Thoracic aorta (tissue), 2 donors: ENCODE measurements around the gene KIF6. TPM values are rescaled to one million over a fixed set of nuclear protein-coding genes. Genes with fewer than 3 reads are reported as not detected.
A peak's percentile ranks its signal among the peaks of the same experiment; 100 is the strongest.

Source experiments
- ATAC-seq: fragments of 150-250 bp; one replicate; pipeline ENCODE4 v1.8.0; 2017; ENCODE audit warnings: low read depth; ENCODE audit not compliant: insufficient number of reproducible peaks, low FRiP score
- DNase-seq: peaks from one replicate; pipeline ENCODE4 v3.0.0-alpha.2; 2020; ENCODE audit warnings: low spot score
- H3K27ac ChIP-seq, 2 donors: fragments of 200-600 bp; sonication (generic); 1 replicate in 1 of 2; 2 replicates in 1 of 2; pipeline ENCODE4 v1.5.1; 2016; ENCODE audit warnings: mild to moderate bottlenecking in 2 of 2, moderate library complexity in 2 of 2
- H3K27me3 ChIP-seq: fragments of 200-600 bp; sonication (generic); replicated peaks from 2 replicates; pipeline ENCODE4 v1.6.0; 2016; ENCODE audit warnings: mild to moderate bottlenecking; ENCODE audit not compliant: insufficient read depth
- H3K36me3 ChIP-seq: fragments of 200-600 bp; sonication (generic); one replicate; pipeline ENCODE4 v1.5.1; 2016
- H3K4me1 ChIP-seq, 2 donors: fragments of 200-600 bp; sonication (generic); 1 replicate in 1 of 2; 2 replicates in 1 of 2; pipeline versions ENCODE4 v1.5.1 to v1.6.0; 2016; ENCODE audit warnings: low read depth in 2 of 2, mild to moderate bottlenecking in 1 of 2; ENCODE audit not compliant: control insufficient read depth in 1 of 2
- H3K4me3 ChIP-seq: fragments of 200-600 bp; sonication (generic); 2 replicates; pipeline ENCODE4 v1.5.1; 2016; ENCODE audit warnings: mild to moderate bottlenecking
- H3K9me3 ChIP-seq: fragments of 200-600 bp; sonication (generic); 2 replicates; pipeline ENCODE4 v1.5.1; 2016
- CTCF ChIP-seq: fragments of 200-600 bp; sonication (generic); IDR thresholded peaks from one replicate; pipeline ENCODE4 v1.5.1; 2019; ENCODE audit warnings: antibody characterized with exemption
- total RNA-seq, 2 donors: library from RNA; depleted of rRNA; stranded (reverse); fragments of >200 nt; gene quantifications; one replicate each; pipeline versions ENCODE4 v1.1.0 to v1.2.3, GENCODE V29; 2016

KIF6 gene
- total RNA-seq, 2 donors from 2014 or later, result not detected

DNA sequence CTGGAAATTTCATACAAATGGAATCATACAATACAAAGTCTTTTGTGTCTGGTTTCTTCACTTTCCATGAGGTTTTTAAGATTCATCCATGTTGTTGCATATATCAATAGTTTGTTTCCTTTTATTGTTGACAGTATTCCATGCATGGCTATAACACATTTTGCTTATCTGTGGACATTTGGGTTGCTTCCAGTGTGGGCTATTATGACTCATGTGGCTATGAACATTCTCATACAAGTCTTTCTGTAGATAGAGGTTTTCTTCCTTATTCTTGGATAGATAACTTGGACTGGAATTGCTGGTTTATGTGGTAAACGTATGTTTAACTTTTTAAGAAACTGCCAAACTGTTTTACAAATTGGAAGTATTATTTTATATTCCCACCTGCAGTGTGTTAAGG is 30.0 kb upstream of the KIF6 start:
- H3K27ac ChIP-seq, result no peak overlapping the region

DNA sequence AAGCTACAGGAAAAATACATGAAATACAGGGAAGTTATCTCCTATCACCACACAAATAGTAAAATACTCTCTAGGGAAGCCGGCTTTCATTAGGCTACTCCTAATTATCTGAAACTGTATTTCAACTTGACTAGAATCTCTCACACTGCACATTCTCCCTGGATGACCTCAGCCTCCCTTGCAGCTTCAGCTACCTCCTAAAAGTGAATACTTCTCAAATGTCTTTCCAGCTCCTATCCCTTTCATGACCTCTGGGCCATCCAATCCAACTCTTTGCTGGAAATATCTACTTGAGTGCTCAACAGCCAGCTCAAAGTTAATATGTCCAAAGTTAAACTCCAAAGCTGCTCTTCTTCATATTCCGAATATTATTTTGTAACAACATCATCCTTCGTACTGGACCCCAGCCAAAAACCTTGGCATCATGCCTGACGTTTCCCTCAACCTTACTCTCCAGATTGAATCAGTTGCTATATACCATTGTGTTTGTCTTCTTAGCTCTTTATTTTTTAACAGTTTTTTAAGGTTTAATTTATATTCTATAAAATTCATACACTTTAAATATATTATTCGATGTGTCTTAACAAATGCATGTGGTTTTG is 29.4 kb upstream of the KIF6 start:
- Histone ChIP-seq H3K27ac (peak overlapping the region; percentile 14 to 65), H3K9me3 (no peaks in the 10 kb centered on the region), H3K27me3 (no peaks in the 10 kb centered on the region), H3K4me3 (no peak overlapping the region), H3K36me3 (no peaks in the 10 kb centered on the region), H3K4me1 (peaks cover 8 to 31% of the 10 kb centered on the region in 2 donors)
- DNase-seq (no peak), ATAC-seq (no peak)
- no peak for TF ChIP-seq CTCF

More for the DNA sequence above, 30.0 kb upstream of the KIF6 start:
- Histone ChIP-seq H3K36me3 (no peaks in the 10 kb centered on the region), H3K4me1 (peaks cover 8 to 37% of the 10 kb centered on the region in 2 donors), H3K4me3 (no peak overlapping the region), H3K9me3 (no peaks in the 10 kb centered on the region), H3K27me3 (no peaks in the 10 kb centered on the region)
- ATAC-seq, result no peak
- DNase-seq, result no peak
- no peak for TF ChIP-seq CTCF

GRCh38 chr6:39753725-39754045 is 28.5 kb upstream of the KIF6 start:
- no peak for DNase-seq
- no peak overlapping the region for H3K4me3 ChIP-seq
- H3K4me1 ChIP-seq, result peaks cover 8 to 28% of the 10 kb centered on the region in 2 donors
- TF ChIP-seq CTCF, result no peak
- H3K27me3 ChIP-seq, result no peaks in the 10 kb centered on the region
- H3K9me3 ChIP-seq, result no peaks in the 10 kb centered on the region
- ATAC-seq, result peak; percentile 65
- H3K27ac ChIP-seq, result peak overlapping the region; percentile 14 to 65
- H3K36me3 ChIP-seq, result no peaks in the 10 kb centered on the region

DNA sequence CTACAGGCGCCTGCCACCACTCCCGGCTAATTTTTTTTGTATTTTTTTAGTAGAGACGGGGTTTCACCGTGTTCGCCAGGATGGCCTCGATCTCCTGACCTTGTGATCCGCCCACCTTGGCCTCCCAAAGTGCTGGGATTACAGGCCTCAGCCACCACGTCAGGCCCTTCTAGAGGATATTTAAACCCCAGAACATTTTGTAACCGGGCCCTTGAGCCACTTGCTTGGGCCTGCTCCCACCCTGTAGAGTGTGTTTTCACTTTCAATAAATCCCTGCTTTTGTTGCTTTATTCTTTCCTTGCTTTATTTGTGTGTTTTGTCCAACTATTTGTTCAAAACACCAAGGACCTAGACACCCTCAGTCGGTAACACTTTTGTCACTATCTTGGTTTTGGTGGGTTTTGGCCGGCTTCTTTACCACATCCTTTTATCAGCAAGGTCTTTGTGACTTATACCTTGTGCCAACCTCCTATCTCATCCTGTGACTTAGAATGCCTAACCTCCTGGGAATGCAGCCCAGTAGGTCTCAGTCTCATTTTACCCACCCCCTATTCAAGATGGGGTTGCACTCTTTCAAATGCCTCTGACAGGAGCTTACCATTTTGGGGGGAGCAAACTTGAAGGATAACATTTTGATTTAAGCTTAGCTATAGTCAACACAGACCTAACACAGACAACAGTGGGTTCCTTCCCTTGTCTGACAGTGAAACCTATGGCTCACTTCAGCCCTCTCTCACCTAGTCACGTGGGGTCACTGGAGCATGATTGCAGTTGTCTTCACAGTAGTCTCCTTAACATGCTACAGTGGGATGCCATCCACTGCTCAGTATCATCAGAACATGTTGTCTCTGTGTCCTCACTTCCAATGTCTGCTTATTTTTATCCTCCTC is 27.9 kb upstream of the KIF6 start:
- ATAC-seq (no peak), DNase-seq (no peak)
- Histone ChIP-seq H3K4me3 (no peak overlapping the region), H3K36me3 (no peaks in the 10 kb centered on the region), H3K9me3 (no peaks in the 10 kb centered on the region), H3K27ac (peak overlapping the region; percentile 14 to 65), H3K27me3 (no peaks in the 10 kb centered on the region), H3K4me1 (peaks cover 8 to 28% of the 10 kb centered on the region in 2 donors)
- TF ChIP-seq CTCF, result no peak

DNA sequence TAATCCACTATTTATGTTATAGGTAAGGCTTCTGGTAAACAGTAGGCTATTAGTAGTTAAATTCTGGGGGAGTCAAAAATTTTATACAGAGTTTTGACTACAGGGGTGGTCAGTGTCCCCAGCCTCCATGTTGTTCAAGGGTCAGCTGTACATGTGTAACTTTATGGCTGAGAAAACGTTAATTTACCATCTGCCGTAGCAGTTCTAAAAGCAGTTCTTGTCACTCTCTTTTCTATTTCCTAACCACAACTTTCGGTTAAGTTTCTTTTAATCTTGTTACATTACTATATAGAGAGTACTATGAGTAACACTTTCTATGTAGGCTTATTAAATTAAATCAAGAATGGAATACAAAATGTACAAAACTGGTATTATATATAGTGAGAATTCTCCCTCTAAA is 21.6 kb upstream of the KIF6 start:
- no peak for DNase-seq

More for the DNA sequence above, 21.6 kb upstream of the KIF6 start:
- Histone ChIP-seq H3K36me3 (no peaks in the 10 kb centered on the region), H3K4me1 (no peaks in the 10 kb centered on the region), H3K9me3 (no peaks in the 10 kb centered on the region), H3K27ac (no peak overlapping the region), H3K4me3 (no peak overlapping the region), H3K27me3 (no peaks in the 10 kb centered on the region)
- ATAC-seq, result no peak
- no peak for TF ChIP-seq CTCF
